Mucosa of descending colon (tissue), 3 donors: ENCODE measurements around the gene OPRPN. TPM values are rescaled to one million over a fixed set of nuclear protein-coding genes. Genes with fewer than 3 reads are reported as not detected.

Experiments
- ATAC-seq: fragments of 200-7000 bp; cut with Tn5 transposase; one replicate; pipeline ENCODE4 v1.9.1; 2020; ENCODE audit warnings: mild to moderate bottlenecking, moderate library complexity
- DNase-seq, 3 donors: peaks; one replicate each; pipeline ENCODE4 v3.0.0-alpha.2; 2020
- H3K36me3 ChIP-seq: fragments of 200-600 bp; one replicate; pipeline ENCODE4 v1.8.0; 2021; ENCODE audit warnings: low read depth, mild to moderate bottlenecking
- H3K4me1 ChIP-seq: fragments of 200-600 bp; one replicate; pipeline ENCODE4 v1.8.0; 2021; ENCODE audit warnings: low read depth, mild to moderate bottlenecking
- H3K4me3 ChIP-seq: fragments of 200-600 bp; one replicate; pipeline ENCODE4 v1.8.0; 2021; ENCODE audit warnings: mild to moderate bottlenecking
- H3K9me3 ChIP-seq: fragments of 200-600 bp; one replicate; pipeline ENCODE4 v1.8.0; 2021; ENCODE audit warnings: mild to moderate bottlenecking
- CTCF ChIP-seq: fragments of 200-600 bp; IDR thresholded peaks from one replicate; pipeline ENCODE4 v1.8.0; 2022; ENCODE audit warnings: antibody characterized with exemption, mild to moderate bottlenecking
- intact Hi-C, 2 donors: fragments of 100-400 bp; cut with DNase I in 1 of 2; cut with micrococcal nuclease in 1 of 2; formaldehyde crosslinking; loops; one replicate each; pipeline versions ENCODE4 v1.11.0 to v1.11.1; 2022; cut with DNase I, micrococcal nuclease
- long read RNA-seq, 2 donors: library from polyadenylated mRNA; unstranded; transcript quantifications; one replicate each; pipeline ENCODE4 v2.0.0, GENCODE V29; 2019 to 2021
- total RNA-seq, 3 donors: library from RNA; stranded (reverse); fragmentation: NEBNext Ultra II Directional in 2 of 3; extraction: Animal tissue kit (Norgen Biotek cat#: 25700) in 2 of 3; gene quantifications; one replicate each; pipeline versions ENCODE4 v1.2.1 to v1.2.4, GENCODE V29; 2021 to 2023
- donor health status: DM: no; HTN: no; CAD: no; lungs with moderate emphysema.
- donor health status: DM: no; HTN: no; CAD: no.
- donor health status: DM: no; HTN: yes; CAD: no.

OPRPN gene, protein sequence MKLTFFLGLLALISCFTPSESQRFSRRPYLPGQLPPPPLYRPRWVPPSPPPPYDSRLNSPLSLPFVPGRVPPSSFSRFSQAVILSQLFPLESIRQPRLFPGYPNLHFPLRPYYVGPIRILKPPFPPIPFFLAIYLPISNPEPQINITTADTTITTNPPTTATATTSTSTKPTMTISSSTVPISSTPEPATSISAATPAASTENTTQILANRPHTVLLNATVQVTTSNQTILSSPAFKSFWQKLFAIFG
- not detected for total RNA-seq
- long read RNA-seq, donor 1 = 0 reads
- long read RNA-seq, donor 2 = 0 reads

GRCh38 chr4:70397580-70397979 lies at the start of gene OPRPN:
TSS of gene OPRPN (plus strand) at chr4:70397940. CDS start at chr4:70399286, 1,346 bp downstream.
- H3K36me3 ChIP-seq = no peaks in the 10 kb centered on the region
- no peak for ATAC-seq

GRCh38 chr4:70356185-70356584 lies 41.6 kb upstream of the OPRPN start:
- intact Hi-C loops = no loop called here
- DNase-seq (no peak), ATAC-seq (no peak)
- no peaks in the 10 kb centered on the region for H3K9me3 ChIP-seq
- no peaks in the 10 kb centered on the region for H3K36me3 ChIP-seq
- no peak for TF ChIP-seq CTCF
- no peak overlapping the region for H3K4me3 ChIP-seq
- no peaks in the 10 kb centered on the region for H3K4me1 ChIP-seq

More at GRCh38 chr4:70397580-70397979, at the start of gene OPRPN:
- H3K4me1 ChIP-seq = no peaks in the 10 kb centered on the region
- intact Hi-C loops = no loop called here
- H3K9me3 ChIP-seq = no peaks in the 10 kb centered on the region
- TF ChIP-seq CTCF = no peak
- no peak for DNase-seq
- no peak within 1 kb of the TSS for H3K4me3 ChIP-seq

- Histone ChIP-seq H3K9me3 (no peaks in the 10 kb centered on the region), H3K4me3 (no peak overlapping the region), H3K36me3 (no peaks in the 10 kb centered on the region), H3K4me1 (no peaks in the 10 kb centered on the region)
- DNase-seq = no peak
- intact Hi-C loops = no loop called here
- no peak for TF ChIP-seq CTCF
- ATAC-seq = no peak
These were observed 38.6 kb upstream of the OPRPN start for GRCh38 chr4:70359115-70359661.

GRCh38 chr4:70360460-70360859 lies 37.3 kb upstream of the OPRPN start, which contains the start of gene SMR3A:
TSS of gene SMR3A (plus strand) at chr4:70360760. CDS start at chr4:70362116, 1,356 bp downstream.
- Histone ChIP-seq H3K4me1 (no peaks in the 10 kb centered on the region), H3K36me3 (no peaks in the 10 kb centered on the region), H3K9me3 (no peaks in the 10 kb centered on the region), H3K4me3 (no peak within 1 kb of the TSS)
- intact Hi-C loops = no loop called here
- ATAC-seq (no peak), DNase-seq (no peak)
- no peak for TF ChIP-seq CTCF

GRCh38 chr4:70364002-70364401 lies 33.7 kb upstream of the OPRPN start:
- DNase-seq = no peak
- no peaks in the 10 kb centered on the region for H3K9me3 ChIP-seq
- H3K4me3 ChIP-seq = no peak overlapping the region
- no peak for TF ChIP-seq CTCF
- no peak for ATAC-seq
- no peaks in the 10 kb centered on the region for H3K4me1 ChIP-seq
- intact Hi-C loops = no loop called here
- H3K36me3 ChIP-seq = no peaks in the 10 kb centered on the region
